GM18907 (cell line): ENCODE data around the gene TBL1X.

ENCODE experiments used
- ATAC-seq: cut with Tn5 transposase; IDR thresholded peaks from one replicate; pipeline ENCODE4 v1.9.1; 2021; ENCODE audit warnings: mild to moderate bottlenecking, moderate library complexity; ENCODE audit not compliant: unreplicated experiment

TBL1X gene

GRCh38 chrX:9578083-9578779 lies 113.4 kb downstream of the TBL1X start:
- no peak for ATAC-seq

GRCh38 chrX:9581771-9582385 lies 117.0 kb downstream of the TBL1X start:
- no peak for ATAC-seq

GRCh38 chrX:9582956-9583355 lies 118.1 kb downstream of the TBL1X start:
- no peak for ATAC-seq

- no peak for ATAC-seq
These were observed 122.1 kb downstream of the TBL1X start for GRCh38 chrX:9586992-9587392.

GRCh38 chrX:9587642-9588041 lies 122.8 kb downstream of the TBL1X start:
- ATAC-seq: no peak

- no peak for ATAC-seq
These were observed 126.6 kb downstream of the TBL1X start for GRCh38 chrX:9591496-9591895.

- no peak for ATAC-seq
These were observed 128.9 kb downstream of the TBL1X start for GRCh38 chrX:9593756-9594155.

- ATAC-seq: no peak
These were observed 130.3 kb downstream of the TBL1X start for GRCh38 chrX:9595174-9595573.

- ATAC-seq: no peak
These were observed 132.0 kb downstream of the TBL1X start for GRCh38 chrX:9596837-9597236.

- no peak for ATAC-seq
These were observed 132.6 kb downstream of the TBL1X start for GRCh38 chrX:9597361-9598035.

GRCh38 chrX:9598344-9598743 lies 133.5 kb downstream of the TBL1X start:
- no peak for ATAC-seq

- ATAC-seq: no peak
These were observed 139.5 kb downstream of the TBL1X start for GRCh38 chrX:9604111-9604907.

- ATAC-seq: no peak
These were observed 140.0 kb downstream of the TBL1X start for GRCh38 chrX:9604908-9605306.

GRCh38 chrX:9605484-9605883 lies 140.6 kb downstream of the TBL1X start:
- ATAC-seq: no peak

- no peak for ATAC-seq
These were observed 142.1 kb downstream of the TBL1X start for GRCh38 chrX:9606971-9607370.

GRCh38 chrX:9609499-9609898 lies 144.6 kb downstream of the TBL1X start:
- ATAC-seq: no peak

GRCh38 chrX:9609987-9610386 lies 145.1 kb downstream of the TBL1X start:
- ATAC-seq: no peak

GRCh38 chrX:9610771-9611392 lies 146.0 kb downstream of the TBL1X start:
- peak; percentile 38 for ATAC-seq

- peak; percentile 66 for ATAC-seq
These were observed 146.7 kb downstream of the TBL1X start for GRCh38 chrX:9611436-9612145.

GRCh38 chrX:9612146-9612505 lies 147.3 kb downstream of the TBL1X start:
- ATAC-seq: no peak
